Inflammatory macrophage treated with lipopolysaccharide for 4 hours (primary cell): ENCODE results near the gene EXOC2.
"Not testable (repeated sequence)": the region's sequence is repeated elsewhere in the genome, so short reads cannot be mapped to it uniquely, and the experiment has no call there.

Experiments used
- DNase-seq: peaks from one replicate; pipeline ENCODE4 v3.0.0-alpha.2; 2020

Gene EXOC2

GRCh38 chr6:677919-678318 is 15.0 kb downstream of the EXOC2 start:
- DNase-seq, result no peak

- no peak for DNase-seq
These were observed 18.0 kb downstream of the EXOC2 start for GRCh38 chr6:674956-675355.

- no peak for DNase-seq
These were observed 18.5 kb downstream of the EXOC2 start for GRCh38 chr6:674406-674805.

GRCh38 chr6:667253-667927 is 25.5 kb downstream of the EXOC2 start:
- no peak for DNase-seq

GRCh38 chr6:665403-666267 is 27.3 kb downstream of the EXOC2 start:
- DNase-seq, result no peak

- DNase-seq, result not testable (repeated sequence)
These were observed 29.2 kb downstream of the EXOC2 start for GRCh38 chr6:663788-664187.

- DNase-seq, result no peak
These were observed 33.0 kb downstream of the EXOC2 start for GRCh38 chr6:659716-660581.

GRCh38 chr6:658244-658643 is 34.7 kb downstream of the EXOC2 start:
- no peak for DNase-seq

- no peak for DNase-seq
These were observed 35.2 kb downstream of the EXOC2 start for GRCh38 chr6:657743-658142.

- no peak for DNase-seq
These were observed 36.3 kb downstream of the EXOC2 start, which contains the start of gene HUS1B for GRCh38 chr6:656460-657252. TSS of gene HUS1B (minus strand) at chr6:657100. CDS start at chr6:656944, 156 bp downstream.

- no peak for DNase-seq
These were observed 38.8 kb downstream of the EXOC2 start for GRCh38 chr6:654136-654535.

GRCh38 chr6:652865-653264 is 40.1 kb downstream of the EXOC2 start:
- DNase-seq, result no peak

- no peak for DNase-seq
These were observed 42.8 kb downstream of the EXOC2 start for GRCh38 chr6:650098-650497.

GRCh38 chr6:642805-643204 is 50.1 kb downstream of the EXOC2 start:
- DNase-seq, result peak; percentile 44

GRCh38 chr6:641225-641985 is 51.5 kb downstream of the EXOC2 start:
- DNase-seq, result no peak

GRCh38 chr6:636488-636887 is 56.5 kb downstream of the EXOC2 start:
- no peak for DNase-seq

- DNase-seq, result no peak
These were observed 57.7 kb downstream of the EXOC2 start for GRCh38 chr6:635233-635632.

GRCh38 chr6:633611-634010 is 59.3 kb downstream of the EXOC2 start:
- DNase-seq, result no peak

GRCh38 chr6:628766-629165 is 64.2 kb downstream of the EXOC2 start:
- no peak for DNase-seq

GRCh38 chr6:626236-626635 is 66.7 kb downstream of the EXOC2 start:
- no peak for DNase-seq

- DNase-seq, result no peak
These were observed 68.0 kb downstream of the EXOC2 start for GRCh38 chr6:624979-625378.

GRCh38 chr6:622462-622861 is 70.5 kb downstream of the EXOC2 start:
- DNase-seq, result no peak
